Hematopoietic multipotent progenitor cell treated with erythropoietin and hydrocortisone succinate and interleukin-3 and kit ligand, for 8 days (in vitro differentiated cells): ENCODE measurements around the gene MPP2.
"Not testable (repeated sequence)": the region's sequence is repeated elsewhere in the genome, so short reads cannot be mapped to it uniquely, and the experiment has no call there.

ENCODE experiments used
- DNase-seq: peaks from one replicate; pipeline ENCODE4 v3.0.0-alpha.2; 2015

Gene MPP2

DNA sequence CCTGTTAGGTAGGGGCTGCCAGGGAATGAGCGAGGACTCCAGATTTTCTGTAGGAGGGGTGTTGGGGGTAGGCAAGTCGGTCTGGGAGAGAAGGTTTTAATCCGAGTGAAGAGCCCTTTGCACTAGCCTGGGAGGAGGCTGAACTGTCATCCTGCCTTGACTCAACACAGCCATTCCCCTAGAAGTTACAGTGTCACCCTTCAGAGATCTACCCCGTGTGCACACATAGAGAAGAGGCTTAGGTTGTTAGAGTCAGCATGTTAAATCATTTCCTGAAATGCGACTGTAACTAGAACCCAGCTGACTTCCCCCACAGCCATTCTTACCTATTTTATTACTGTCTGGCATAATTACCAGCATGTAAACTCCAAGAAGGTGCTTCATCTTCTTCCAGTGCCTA is 20.6 kb upstream of the MPP2 start:
- DNase-seq = not testable (repeated sequence)

DNA sequence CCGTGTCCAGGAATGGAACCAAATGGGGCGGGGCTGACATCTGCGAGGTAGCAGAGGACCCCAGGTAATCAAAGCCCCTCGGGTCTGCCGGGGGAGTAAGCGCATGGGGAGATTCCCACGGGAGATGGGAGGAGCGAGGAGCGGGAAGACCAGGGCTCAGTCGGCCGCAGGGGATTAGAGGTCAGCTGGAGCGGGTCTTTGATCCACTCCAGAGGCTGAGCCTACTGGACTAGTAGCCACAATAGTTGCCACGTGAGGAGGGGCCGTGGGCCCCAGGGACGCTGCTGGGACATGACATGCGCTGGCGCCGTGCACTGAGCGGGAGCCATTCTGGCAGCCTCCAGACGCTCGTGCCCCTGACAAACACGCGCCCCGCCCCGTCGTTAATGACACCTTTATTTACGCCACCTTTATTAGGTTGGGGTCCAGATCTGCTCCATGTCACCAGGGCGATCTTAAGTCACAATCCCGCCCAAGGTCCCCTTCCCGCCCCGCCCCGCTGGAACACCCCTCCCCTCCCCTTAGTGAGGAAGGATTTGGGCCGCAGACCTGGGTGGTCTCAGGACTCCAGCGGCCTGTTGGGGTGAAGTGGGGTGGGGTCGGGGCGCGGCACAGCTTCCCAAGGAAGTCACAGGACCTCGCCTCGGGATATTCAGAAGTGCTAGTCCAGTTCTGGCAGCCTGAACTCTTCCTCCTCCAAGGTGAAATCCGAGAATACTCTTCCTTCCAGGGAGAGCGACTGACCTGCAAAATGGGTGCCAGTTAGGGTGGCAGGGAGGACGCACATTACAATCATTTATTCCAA is 19.9 kb upstream of the MPP2 start:
- no peak for DNase-seq

DNA sequence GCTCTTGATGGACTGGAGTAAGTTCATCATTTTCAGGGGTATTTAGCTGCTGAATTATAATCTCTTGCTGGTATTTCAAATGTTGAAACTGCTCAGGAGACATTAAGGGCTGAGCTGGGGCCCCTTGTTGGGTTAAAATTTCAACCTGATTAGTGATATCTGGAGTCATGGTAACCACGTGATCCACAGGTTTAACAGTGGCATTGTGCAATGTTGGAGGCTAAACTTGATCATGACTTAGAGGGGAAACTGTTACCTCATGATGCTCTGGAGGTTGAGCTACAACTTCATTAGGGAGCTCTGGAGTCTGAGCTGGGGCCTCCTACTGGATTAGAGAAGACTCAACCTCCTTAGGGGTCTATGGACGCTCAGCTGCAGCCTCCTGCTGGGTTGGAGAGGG is 17.2 kb upstream of the MPP2 start:
- DNase-seq = no peak

- DNase-seq = no peak
Measured at GRCh38 chr17:43920500-43921095, 13.3 kb upstream of the MPP2 start.

- no peak for DNase-seq
Measured at GRCh38 chr17:43918026-43918389, 10.7 kb upstream of the MPP2 start.

DNA sequence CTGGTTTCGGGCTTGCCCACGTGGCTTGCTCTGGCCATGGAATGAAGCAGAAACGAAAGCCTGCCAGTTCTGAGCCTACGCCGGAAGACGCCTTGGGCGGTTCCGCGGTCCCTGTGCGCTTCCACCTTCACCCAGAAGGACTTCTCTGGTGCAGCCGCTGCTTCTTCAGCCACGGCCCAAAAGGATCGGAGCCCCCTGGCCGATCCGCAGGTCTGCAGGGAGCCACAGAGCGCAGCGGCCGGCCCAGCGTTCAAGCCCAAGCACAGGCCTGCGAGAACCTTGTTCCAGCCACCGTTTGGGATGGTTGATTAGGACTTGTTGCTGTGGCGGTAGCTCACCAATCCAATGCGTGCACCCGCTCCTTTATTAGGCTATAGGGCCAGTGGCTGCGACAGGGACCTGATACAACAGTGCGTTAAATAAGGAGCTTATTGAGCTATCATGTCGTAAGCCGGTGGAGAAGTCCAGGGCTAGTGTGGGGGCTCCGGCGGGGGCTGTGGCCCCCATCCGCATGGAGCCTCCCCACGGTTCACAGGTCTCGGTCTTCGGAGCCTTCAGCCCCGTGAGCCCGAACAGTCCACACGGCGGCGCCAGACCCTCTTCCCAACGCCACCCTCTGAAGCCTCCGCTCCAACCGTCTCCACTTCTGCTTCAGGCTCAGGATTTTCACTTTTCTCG is 10.2 kb upstream of the MPP2 start:
- DNase-seq = no peak

- no peak for DNase-seq
Measured at GRCh38 chr17:43917016-43917347, 9.6 kb upstream of the MPP2 start.

- no peak for DNase-seq
Measured at GRCh38 chr17:43916385-43916784, 9.0 kb upstream of the MPP2 start.

GRCh38 chr17:43915559-43915958 is 8.2 kb upstream of the MPP2 start:
- DNase-seq = no peak

DNA sequence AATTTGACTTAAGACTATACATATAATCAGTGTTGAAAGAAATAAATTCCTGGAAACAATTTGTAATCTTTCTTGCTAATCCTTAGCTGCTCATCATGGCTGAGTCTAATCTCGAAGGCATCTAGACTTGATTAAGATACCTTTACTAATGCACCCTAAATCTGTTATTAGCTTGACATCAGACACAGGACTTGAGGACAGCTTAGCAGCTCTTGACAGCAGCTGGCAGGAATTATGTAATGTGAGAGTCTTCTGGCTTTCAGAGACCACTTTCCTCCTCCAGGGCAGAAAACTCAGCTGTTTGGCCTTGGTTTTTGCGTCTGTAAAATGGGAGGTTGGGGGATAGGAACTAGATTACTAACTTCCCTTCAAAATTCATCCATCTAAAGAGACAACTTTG is 7.1 kb upstream of the MPP2 start:
- no peak for DNase-seq

GRCh38 chr17:43913584-43913983 is 6.2 kb upstream of the MPP2 start:
- no peak for DNase-seq

GRCh38 chr17:43912635-43913304 is 5.4 kb upstream of the MPP2 start:
- DNase-seq = no peak

DNA sequence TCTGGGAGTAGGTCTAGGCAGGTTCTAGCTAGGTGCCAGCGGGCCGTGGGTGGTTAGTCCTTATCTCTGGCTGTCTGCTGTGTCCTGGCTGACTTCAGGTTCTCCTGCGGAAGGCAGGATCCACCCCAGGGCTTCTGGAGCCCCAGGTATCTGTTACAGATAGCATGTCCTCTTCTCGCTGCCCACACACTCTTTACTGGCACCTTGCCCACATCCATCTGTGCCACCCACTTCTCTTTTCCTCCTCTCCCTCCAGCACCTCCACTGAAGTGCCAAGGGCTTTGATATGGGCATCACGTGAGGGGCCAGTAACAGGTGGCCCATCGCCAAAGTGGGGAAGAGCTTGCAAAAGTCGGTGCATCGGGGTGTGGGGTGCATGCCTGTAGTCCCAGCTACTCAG is 4.6 kb upstream of the MPP2 start:
- DNase-seq = peak; percentile 44

- no peak for DNase-seq
Measured at GRCh38 chr17:43909537-43910231, 2.3 kb upstream of the MPP2 start.

GRCh38 chr17:43907998-43908721 is 824 bp upstream of the MPP2 start:
- DNase-seq = peak; percentile 52

DNA sequence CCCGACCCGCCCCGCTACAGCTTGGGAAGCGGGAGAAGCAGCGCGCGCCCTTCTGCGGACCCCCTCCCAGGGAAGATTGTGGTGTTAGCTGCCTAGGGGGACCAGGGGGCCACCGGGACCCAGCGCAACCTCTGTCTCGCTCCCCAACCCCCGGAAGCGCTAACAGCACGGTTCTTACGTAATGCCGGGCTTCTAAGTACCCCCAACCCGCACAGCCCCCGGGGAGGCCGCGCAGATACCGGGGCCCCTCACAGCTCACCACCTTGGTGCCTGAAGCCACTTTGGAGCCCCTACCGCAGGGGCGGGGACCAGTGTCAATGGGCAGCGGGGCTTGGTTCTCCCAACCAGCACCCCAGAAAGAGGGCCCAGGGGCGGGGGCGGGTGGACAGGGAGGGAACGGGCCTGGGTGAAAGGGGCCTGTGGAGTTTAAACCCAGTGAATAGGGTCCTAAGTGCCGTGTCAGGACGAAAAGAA is 348 bp downstream of the MPP2 start:
- DNase-seq = no peak

- DNase-seq = no peak
Measured at GRCh38 chr17:43905985-43906852, 1.1 kb downstream of the MPP2 start.

- DNase-seq = no peak
Measured at GRCh38 chr17:43905400-43905984, 1.8 kb downstream of the MPP2 start.

DNA sequence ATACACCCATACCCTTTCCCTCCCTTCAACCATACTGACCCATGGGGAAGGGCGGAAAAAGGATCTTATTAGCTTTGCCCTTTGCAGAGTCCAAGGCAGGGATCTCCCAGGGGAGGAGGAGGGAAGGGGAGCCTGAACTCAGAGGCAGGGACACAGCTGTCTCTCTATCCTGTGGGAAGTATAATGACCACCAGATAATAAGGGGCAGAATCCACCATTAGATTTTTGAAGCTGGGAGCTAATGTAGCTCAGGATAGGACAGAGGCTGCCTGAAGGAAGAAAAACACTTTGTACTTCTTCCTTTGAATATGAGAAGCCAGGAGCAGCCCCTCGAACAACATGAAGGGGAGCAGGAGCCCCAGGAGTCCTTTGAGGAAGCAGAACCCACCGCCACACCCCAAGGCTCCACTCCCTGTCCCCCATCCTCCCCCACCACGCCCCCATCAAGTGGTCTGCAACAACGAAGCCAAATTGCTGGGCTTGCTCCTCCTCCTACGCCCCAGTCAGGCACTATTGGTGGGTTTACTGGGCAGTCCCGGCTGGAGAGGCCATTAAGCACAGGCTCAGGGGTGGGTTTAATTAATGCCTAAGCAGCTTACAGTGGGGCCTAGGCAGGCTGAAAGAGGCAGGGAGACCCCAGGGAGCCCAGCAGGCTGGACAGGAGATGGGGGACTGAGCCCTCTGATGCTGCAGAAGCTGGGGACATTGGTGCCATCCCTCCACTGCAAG is 5.3 kb downstream of the MPP2 start:
- no peak for DNase-seq
